SK-N-MC (cell line): ENCODE results near the gene SH3PXD2A.

Experiments
- EZH2 ChIP-seq: fragments of 200-600 bp; sonication (generic); IDR thresholded peaks from one replicate; pipeline ENCODE4 v1.6.1; 2017; ENCODE audit warnings: antibody characterized with exemption
- FOXP2 ChIP-seq: optimal IDR thresholded peaks from 2 replicates; pipeline ENCODE3; 2011; ENCODE audit warnings: mild to moderate bottlenecking, moderate library complexity; ENCODE audit not compliant: insufficient read depth; ENCODE audit errors: extremely low read length, control extremely low read depth
- POLR2AphosphoS5 ChIP-seq: IDR thresholded peaks from 2 replicates; pipeline ENCODE4 v1.6.1; 2012; ENCODE audit warnings: mild to moderate bottlenecking, low read depth, low read length, borderline replicate concordance

- no peak for TF ChIP-seq POLR2AphosphoS5
- TF ChIP-seq EZH2 = no peak
- no peak for TF ChIP-seq FOXP2
Measured at GRCh38 chr10:103654925-103655324, 200.5 kb downstream of the SH3PXD2A start.
